ENCODE measurements around the gene RNF125.

Gene RNF125

DNA sequence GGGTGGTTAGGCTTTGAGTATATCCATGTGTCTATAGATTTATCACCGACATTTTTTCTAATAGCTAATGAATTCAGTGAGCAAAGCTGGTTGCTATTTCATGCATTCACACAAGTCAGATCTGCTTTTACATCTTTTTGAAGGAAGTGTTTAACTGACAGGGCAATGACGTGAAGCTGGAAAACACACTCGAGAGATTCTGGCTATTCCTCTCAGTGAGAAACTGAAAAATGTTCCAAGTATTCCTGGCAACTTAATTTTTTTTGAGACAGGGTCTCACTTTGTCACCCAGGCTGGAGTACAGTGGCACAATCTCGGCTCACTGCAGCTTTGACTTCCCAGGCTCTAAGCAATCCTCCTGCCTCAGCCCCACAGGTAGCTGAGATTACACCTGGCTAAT, 94.2 kb downstream of the RNF125 start:
- no peak for DNase-seq (ENCODE audit: low read depth)
- H3K4me3 ChIP-seq (ENCODE audit: low read depth, low read length) = no peak overlapping the region
- TF ChIP-seq, protein P1, sequence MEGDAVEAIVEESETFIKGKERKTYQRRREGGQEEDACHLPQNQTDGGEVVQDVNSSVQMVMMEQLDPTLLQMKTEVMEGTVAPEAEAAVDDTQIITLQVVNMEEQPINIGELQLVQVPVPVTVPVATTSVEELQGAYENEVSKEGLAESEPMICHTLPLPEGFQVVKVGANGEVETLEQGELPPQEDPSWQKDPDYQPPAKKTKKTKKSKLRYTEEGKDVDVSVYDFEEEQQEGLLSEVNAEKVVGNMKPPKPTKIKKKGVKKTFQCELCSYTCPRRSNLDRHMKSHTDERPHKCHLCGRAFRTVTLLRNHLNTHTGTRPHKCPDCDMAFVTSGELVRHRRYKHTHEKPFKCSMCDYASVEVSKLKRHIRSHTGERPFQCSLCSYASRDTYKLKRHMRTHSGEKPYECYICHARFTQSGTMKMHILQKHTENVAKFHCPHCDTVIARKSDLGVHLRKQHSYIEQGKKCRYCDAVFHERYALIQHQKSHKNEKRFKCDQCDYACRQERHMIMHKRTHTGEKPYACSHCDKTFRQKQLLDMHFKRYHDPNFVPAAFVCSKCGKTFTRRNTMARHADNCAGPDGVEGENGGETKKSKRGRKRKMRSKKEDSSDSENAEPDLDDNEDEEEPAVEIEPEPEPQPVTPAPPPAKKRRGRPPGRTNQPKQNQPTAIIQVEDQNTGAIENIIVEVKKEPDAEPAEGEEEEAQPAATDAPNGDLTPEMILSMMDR (IDR thresholded peaks at IDR 0.05; ENCODE audit: low read depth, low read length, missing control alignments) = no peak
- in situ Hi-C loops (cut with HindIII; ENCODE audit: low sequenced_read_pairs) = no loop called here

DNA sequence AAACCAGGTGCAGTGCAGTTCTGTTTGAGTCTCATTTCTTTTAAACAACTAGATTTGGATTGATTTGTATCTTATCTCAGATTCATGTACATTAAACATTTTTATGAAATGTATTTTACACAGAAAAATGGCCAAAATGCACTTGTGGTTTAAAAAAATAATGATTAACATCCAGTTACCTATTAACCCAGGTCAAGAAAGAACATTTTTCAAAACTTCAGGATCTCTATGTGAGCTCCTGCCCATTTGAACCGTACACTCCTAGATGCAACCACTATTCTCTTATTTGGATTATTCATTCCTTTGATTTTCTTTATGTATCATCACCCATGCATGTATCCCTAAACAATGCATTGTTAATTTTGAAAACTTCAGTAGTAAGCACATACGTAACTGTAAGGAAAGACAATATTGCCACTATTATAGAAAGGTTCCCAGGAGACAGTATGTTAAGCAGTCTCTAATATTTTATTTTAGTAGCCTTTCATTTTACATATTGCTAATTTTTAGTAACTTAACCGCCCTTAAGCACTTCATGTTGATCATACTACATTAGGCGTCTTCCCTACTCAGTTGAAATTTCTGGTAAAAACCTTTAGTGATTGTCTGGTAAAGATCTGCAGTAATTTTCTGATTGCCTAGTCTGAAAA, 95.8 kb downstream of the RNF125 start:
- no peak for DNase-seq (ENCODE audit: low read depth)
- H3K4me3 ChIP-seq (ENCODE audit: low read depth, low read length) = no peak overlapping the region
- in situ Hi-C loops (cut with HindIII; ENCODE audit: low sequenced_read_pairs) = no loop called here
- TF ChIP-seq, protein P1 (IDR thresholded peaks at IDR 0.05; ENCODE audit: low read depth, low read length, missing control alignments) = no peak

- DNase-seq (ENCODE audit: low read depth) = no peak
- in situ Hi-C loops (cut with HindIII; ENCODE audit: low sequenced_read_pairs) = no loop called here
Measured at GRCh38 chr18:32122039-32122438, 103.4 kb downstream of the RNF125 start.

More at GRCh38 chr18:32122039-32122438, 103.4 kb downstream of the RNF125 start:
- TF ChIP-seq, protein P1 (IDR thresholded peaks at IDR 0.05; ENCODE audit: low read depth, low read length, missing control alignments) = no peak
- H3K4me3 ChIP-seq (ENCODE audit: low read depth, low read length) = no peak overlapping the region
